Left hindlimb (tissue), 1 donor: ENCODE results near the gene DCLK3.

Experiments
- DNase-seq: peaks from one replicate; pipeline ENCODE4 v3.0.0-alpha.2; 2018

DCLK3 gene

DNA sequence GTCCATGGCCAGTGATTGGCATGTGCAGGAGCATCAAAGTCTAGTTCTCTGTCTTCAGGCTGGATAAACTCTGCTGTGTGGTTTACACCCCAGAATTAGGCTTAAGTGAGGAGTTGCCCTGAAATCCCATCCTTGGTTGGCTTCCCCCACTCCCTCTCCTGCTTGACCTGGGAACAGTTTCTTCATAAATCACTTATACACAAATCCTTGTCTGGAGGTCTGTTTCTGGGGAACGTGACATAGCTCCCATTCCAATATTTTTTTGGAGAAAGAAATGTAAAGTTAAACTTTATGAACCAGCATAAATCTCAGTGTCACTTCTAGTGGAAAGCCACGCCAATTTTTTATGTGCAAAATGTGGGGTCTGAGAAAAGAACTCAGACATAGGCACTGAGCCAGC is 98.2 kb downstream of the DCLK3 start:
- DNase-seq = no peak

DNA sequence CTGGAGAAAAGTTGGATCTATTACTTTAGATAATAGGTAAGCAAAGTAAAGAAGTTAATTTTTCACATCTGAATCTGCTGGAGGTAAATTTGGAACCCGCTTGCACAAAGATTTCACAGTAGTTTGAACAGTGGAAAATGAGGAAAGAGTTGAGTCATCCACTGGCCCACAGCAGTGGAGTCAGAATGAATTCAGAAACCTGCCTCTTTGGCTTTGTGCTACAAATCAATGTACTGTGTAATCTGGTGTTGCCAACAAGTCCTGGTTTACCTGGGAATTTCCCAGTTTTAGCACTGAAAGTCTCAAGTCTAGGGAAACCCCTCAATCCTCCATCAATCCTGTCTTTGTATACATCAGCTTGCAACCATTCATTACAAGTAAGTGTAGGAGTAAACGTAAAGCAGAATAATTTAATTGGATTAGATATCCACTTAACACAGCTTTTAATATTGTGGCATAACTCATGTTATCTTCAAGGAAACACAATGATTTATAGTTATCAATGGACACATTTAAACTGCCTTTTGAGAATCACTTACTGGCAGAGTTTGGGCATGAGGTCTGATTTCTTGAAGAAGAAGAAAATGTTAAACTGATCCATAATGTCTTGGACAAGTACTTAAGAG is 100.6 kb downstream of the DCLK3 start:
- DNase-seq = no peak

DNA sequence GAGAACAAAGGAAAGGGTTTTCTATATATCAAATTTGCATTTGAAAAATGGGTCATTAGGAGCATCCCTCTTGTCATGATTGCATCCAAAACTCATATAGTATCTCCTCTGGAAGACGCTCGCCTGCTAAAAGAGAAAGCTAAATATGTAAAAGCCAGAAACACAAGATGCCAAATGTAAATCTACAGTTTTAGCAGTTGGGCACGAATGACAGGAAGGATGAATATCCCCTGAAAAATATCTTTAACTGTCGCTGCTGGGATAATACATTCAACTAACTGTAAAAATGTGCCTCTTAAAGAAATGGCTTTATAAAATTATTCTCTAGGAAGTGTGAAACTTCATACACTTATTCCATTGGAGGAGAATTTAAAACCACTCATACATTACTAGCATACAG is 101.7 kb downstream of the DCLK3 start:
- no peak for DNase-seq
